Neural cell (in vitro differentiated cells): ENCODE results near the gene ADK.

Source experiments
- EP300 ChIP-seq: fragments of 450-650 bp; conservative IDR thresholded peaks from 2 replicates; pipeline ENCODE4 v1.6.1; 2014; ENCODE audit warnings: antibody characterized with exemption, mild to moderate bottlenecking, moderate library complexity; ENCODE audit not compliant: poor library complexity, severe bottlenecking
- EZH2 ChIP-seq: fragments of 200-600, 300-800 bp; shearing (Covaris generic), sonication (generic); IDR thresholded peaks from 2 replicates; pipeline ENCODE4 v1.6.1; 2014; ENCODE audit warnings: antibody characterized with exemption, low read length, borderline replicate concordance, mild to moderate bottlenecking; ENCODE audit not compliant: insufficient read depth, poor library complexity, severe bottlenecking
- MXI1 ChIP-seq: fragments of 450-650 bp; conservative IDR thresholded peaks from 2 replicates; pipeline ENCODE4 v1.6.1; 2014; ENCODE audit warnings: antibody characterized with exemption, mild to moderate bottlenecking; ENCODE audit not compliant: poor library complexity, severe bottlenecking
- POLR2AphosphoS5 ChIP-seq: IDR thresholded peaks from 2 replicates; pipeline ENCODE4 v1.6.1; 2012
- RAD21 ChIP-seq: fragments of 450-650 bp; conservative IDR thresholded peaks from 2 replicates; pipeline ENCODE4 v1.6.1; 2014; ENCODE audit warnings: antibody characterized with exemption, mild to moderate bottlenecking, moderate library complexity
- REST ChIP-seq: IDR thresholded peaks from 2 replicates; pipeline ENCODE4 v1.6.1; 2012; ENCODE audit warnings: borderline replicate concordance
- SMC3 ChIP-seq: fragments of 450-650 bp; conservative IDR thresholded peaks from 2 replicates; pipeline ENCODE4 v1.6.1; 2014; ENCODE audit warnings: antibody characterized with exemption, mild to moderate bottlenecking, moderate library complexity; ENCODE audit not compliant: poor library complexity
- TAF1 ChIP-seq: IDR thresholded peaks from 2 replicates; pipeline ENCODE4 v1.6.1; 2012; ENCODE audit warnings: low read depth
- TF ChIP-seq, protein P1 (sequence below): fragments of 450-650 bp; IDR thresholded peaks from 2 replicates; pipeline ENCODE4 v1.5.1; 2014; ENCODE audit warnings: antibody characterized with exemption, mild to moderate bottlenecking, moderate library complexity; ENCODE audit not compliant: poor library complexity, severe bottlenecking

GRCh38 chr10:74189999-74190421 lies 39.0 kb downstream of the ADK start:
- TF ChIP-seq, protein P1, sequence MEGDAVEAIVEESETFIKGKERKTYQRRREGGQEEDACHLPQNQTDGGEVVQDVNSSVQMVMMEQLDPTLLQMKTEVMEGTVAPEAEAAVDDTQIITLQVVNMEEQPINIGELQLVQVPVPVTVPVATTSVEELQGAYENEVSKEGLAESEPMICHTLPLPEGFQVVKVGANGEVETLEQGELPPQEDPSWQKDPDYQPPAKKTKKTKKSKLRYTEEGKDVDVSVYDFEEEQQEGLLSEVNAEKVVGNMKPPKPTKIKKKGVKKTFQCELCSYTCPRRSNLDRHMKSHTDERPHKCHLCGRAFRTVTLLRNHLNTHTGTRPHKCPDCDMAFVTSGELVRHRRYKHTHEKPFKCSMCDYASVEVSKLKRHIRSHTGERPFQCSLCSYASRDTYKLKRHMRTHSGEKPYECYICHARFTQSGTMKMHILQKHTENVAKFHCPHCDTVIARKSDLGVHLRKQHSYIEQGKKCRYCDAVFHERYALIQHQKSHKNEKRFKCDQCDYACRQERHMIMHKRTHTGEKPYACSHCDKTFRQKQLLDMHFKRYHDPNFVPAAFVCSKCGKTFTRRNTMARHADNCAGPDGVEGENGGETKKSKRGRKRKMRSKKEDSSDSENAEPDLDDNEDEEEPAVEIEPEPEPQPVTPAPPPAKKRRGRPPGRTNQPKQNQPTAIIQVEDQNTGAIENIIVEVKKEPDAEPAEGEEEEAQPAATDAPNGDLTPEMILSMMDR, result no peak
- TF ChIP-seq SMC3 (no peak), TAF1 (no peak), POLR2AphosphoS5 (no peak), REST (no peak), EZH2 (no peak), EP300 (no peak), RAD21 (no peak), MXI1 (no peak)
